ENCODE data around the gene PLXDC2. TPM values are rescaled to one million over a fixed set of nuclear protein-coding genes. Genes with fewer than 3 reads are reported as not detected.

Gene PLXDC2
- total and polyA plus RNA-seq, 2 experiments from 2014 or later = 13.5 to 19.4 TPM

DNA sequence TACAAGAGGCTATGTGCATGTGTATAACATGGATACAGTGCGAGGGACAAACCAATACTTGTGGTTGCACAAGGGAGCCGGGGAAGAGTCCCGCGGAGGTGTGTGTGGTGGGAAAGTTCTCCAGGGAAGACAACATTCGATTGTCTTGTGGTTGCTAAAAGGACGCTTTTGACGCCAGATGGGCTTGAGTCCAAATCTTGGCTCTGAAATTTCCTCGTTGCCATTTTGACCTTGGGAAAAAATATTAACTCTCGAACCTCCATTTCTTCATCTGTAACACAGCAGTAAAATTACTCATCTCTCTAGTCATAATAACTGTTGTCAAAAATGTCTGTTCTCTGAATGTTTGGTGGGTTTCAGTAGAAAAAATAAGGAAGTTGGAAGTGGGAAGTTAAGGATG is 16.5 kb downstream of the PLXDC2 start:
- no peaks in the 10 kb centered on the region for H3F3A ChIP-seq (replicated peaks; ENCODE audit: low read depth)
- peaks cover 91% of the 10 kb centered on the region for H3K79me2 ChIP-seq (replicated peaks; ENCODE audit: insufficient read depth)
- H3K4me2 ChIP-seq = no peak overlapping the region
- H2AFZ ChIP-seq = no peak overlapping the region
- Mint-ChIP-seq H3K36me3 (ENCODE audit: low read depth) (peaks cover 24% of the 10 kb centered on the region), H3K27me3 (ENCODE audit: insufficient read depth, low read depth, poor library complexity) (peaks cover 2% of the 10 kb centered on the region), H3K27ac (peak overlapping the region; percentile 92), H3K4me1 (peaks cover 77% of the 10 kb centered on the region), H3K4me3 (no peak overlapping the region; the same call in 2 of the 3 replicates), H3K9me3 (peaks cover 7% of the 10 kb centered on the region)
- no peaks in the 10 kb centered on the region for H3K27me3 ChIP-seq (ENCODE audit: insufficient read depth)
- H3K4me1 ChIP-seq (ENCODE audit: insufficient read depth) = peaks cover 54% of the 10 kb centered on the region
- no peak for DNase-seq (ENCODE audit: low spot score)
- TF ChIP-seq, protein P1, sequence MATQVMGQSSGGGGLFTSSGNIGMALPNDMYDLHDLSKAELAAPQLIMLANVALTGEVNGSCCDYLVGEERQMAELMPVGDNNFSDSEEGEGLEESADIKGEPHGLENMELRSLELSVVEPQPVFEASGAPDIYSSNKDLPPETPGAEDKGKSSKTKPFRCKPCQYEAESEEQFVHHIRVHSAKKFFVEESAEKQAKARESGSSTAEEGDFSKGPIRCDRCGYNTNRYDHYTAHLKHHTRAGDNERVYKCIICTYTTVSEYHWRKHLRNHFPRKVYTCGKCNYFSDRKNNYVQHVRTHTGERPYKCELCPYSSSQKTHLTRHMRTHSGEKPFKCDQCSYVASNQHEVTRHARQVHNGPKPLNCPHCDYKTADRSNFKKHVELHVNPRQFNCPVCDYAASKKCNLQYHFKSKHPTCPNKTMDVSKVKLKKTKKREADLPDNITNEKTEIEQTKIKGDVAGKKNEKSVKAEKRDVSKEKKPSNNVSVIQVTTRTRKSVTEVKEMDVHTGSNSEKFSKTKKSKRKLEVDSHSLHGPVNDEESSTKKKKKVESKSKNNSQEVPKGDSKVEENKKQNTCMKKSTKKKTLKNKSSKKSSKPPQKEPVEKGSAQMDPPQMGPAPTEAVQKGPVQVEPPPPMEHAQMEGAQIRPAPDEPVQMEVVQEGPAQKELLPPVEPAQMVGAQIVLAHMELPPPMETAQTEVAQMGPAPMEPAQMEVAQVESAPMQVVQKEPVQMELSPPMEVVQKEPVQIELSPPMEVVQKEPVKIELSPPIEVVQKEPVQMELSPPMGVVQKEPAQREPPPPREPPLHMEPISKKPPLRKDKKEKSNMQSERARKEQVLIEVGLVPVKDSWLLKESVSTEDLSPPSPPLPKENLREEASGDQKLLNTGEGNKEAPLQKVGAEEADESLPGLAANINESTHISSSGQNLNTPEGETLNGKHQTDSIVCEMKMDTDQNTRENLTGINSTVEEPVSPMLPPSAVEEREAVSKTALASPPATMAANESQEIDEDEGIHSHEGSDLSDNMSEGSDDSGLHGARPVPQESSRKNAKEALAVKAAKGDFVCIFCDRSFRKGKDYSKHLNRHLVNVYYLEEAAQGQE (IDR thresholded peaks at IDR 0.05; ENCODE audit: unreplicated experiment) = no peak
- TF ChIP-seq POLR2AphosphoS5 (IDR thresholded peaks at IDR 0.05; ENCODE audit: low read depth) = no peak
- TF ChIP-seq CREB1 (CRISPR knock-in tag; IDR thresholded peaks at IDR 0.05; ENCODE audit: low read depth) = no peak
- TF ChIP-seq EZH2 (IDR thresholded peaks at IDR 0.05; ENCODE audit: low read depth, unreplicated experiment) = no peak
- TF ChIP-seq, protein P2, sequence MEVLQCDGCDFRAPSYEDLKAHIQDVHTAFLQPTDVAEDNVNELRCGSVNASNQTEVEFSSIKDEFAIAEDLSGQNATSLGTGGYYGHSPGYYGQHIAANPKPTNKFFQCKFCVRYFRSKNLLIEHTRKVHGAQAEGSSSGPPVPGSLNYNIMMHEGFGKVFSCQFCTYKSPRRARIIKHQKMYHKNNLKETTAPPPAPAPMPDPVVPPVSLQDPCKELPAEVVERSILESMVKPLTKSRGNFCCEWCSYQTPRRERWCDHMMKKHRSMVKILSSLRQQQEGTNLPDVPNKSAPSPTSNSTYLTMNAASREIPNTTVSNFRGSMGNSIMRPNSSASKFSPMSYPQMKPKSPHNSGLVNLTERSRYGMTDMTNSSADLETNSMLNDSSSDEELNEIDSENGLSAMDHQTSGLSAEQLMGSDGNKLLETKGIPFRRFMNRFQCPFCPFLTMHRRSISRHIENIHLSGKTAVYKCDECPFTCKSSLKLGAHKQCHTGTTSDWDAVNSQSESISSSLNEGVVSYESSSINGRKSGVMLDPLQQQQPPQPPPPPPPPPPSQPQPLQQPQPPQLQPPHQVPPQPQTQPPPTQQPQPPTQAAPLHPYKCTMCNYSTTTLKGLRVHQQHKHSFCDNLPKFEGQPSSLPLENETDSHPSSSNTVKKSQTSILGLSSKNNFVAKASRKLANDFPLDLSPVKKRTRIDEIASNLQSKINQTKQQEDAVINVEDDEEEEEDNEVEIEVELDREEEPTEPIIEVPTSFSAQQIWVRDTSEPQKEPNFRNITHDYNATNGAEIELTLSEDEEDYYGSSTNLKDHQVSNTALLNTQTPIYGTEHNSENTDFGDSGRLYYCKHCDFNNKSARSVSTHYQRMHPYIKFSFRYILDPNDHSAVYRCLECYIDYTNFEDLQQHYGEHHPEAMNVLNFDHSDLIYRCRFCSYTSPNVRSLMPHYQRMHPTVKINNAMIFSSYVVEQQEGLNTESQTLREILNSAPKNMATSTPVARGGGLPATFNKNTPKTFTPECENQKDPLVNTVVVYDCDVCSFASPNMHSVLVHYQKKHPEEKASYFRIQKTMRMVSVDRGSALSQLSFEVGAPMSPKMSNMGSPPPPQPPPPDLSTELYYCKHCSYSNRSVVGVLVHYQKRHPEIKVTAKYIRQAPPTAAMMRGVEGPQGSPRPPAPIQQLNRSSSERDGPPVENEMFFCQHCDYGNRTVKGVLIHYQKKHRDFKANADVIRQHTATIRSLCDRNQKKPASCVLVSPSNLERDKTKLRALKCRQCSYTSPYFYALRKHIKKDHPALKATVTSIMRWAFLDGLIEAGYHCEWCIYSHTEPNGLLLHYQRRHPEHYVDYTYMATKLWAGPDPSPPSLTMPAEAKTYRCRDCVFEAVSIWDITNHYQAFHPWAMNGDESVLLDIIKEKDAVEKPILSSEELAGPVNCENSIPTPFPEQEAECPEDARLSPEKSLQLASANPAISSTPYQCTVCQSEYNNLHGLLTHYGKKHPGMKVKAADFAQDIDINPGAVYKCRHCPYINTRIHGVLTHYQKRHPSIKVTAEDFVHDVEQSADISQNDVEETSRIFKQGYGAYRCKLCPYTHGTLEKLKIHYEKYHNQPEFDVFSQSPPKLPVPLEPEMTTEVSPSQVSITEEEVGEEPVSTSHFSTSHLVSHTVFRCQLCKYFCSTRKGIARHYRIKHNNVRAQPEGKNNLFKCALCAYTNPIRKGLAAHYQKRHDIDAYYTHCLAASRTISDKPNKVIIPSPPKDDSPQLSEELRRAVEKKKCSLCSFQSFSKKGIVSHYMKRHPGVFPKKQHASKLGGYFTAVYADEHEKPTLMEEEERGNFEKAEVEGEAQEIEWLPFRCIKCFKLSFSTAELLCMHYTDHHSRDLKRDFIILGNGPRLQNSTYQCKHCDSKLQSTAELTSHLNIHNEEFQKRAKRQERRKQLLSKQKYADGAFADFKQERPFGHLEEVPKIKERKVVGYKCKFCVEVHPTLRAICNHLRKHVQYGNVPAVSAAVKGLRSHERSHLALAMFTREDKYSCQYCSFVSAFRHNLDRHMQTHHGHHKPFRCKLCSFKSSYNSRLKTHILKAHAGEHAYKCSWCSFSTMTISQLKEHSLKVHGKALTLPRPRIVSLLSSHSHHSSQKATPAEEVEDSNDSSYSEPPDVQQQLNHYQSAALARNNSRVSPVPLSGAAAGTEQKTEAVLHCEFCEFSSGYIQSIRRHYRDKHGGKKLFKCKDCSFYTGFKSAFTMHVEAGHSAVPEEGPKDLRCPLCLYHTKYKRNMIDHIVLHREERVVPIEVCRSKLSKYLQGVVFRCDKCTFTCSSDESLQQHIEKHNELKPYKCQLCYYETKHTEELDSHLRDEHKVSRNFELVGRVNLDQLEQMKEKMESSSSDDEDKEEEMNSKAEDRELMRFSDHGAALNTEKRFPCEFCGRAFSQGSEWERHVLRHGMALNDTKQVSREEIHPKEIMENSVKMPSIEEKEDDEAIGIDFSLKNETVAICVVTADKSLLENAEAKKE (CRISPR knock-in tag; IDR thresholded peaks at IDR 0.05) = no peak
- TF ChIP-seq ZNF114 (CRISPR knock-in tag; IDR thresholded peaks at IDR 0.05) = no peak
- TF ChIP-seq, protein P3, sequence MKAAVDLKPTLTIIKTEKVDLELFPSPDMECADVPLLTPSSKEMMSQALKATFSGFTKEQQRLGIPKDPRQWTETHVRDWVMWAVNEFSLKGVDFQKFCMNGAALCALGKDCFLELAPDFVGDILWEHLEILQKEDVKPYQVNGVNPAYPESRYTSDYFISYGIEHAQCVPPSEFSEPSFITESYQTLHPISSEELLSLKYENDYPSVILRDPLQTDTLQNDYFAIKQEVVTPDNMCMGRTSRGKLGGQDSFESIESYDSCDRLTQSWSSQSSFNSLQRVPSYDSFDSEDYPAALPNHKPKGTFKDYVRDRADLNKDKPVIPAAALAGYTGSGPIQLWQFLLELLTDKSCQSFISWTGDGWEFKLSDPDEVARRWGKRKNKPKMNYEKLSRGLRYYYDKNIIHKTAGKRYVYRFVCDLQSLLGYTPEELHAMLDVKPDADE (IDR thresholded peaks at IDR 0.05) = no peak
- TF ChIP-seq STAT1 (IDR thresholded peaks at IDR 0.05; ENCODE audit: unreplicated experiment) = no peak
- TF ChIP-seq, protein P4, sequence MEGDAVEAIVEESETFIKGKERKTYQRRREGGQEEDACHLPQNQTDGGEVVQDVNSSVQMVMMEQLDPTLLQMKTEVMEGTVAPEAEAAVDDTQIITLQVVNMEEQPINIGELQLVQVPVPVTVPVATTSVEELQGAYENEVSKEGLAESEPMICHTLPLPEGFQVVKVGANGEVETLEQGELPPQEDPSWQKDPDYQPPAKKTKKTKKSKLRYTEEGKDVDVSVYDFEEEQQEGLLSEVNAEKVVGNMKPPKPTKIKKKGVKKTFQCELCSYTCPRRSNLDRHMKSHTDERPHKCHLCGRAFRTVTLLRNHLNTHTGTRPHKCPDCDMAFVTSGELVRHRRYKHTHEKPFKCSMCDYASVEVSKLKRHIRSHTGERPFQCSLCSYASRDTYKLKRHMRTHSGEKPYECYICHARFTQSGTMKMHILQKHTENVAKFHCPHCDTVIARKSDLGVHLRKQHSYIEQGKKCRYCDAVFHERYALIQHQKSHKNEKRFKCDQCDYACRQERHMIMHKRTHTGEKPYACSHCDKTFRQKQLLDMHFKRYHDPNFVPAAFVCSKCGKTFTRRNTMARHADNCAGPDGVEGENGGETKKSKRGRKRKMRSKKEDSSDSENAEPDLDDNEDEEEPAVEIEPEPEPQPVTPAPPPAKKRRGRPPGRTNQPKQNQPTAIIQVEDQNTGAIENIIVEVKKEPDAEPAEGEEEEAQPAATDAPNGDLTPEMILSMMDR (conservative IDR thresholded peaks at IDR 0.05; ENCODE audit: low read depth in 2 of 2) = no peak
- TF ChIP-seq JUNB (IDR thresholded peaks at IDR 0.05; ENCODE audit: unreplicated experiment) = no peak
- no peak for TF ChIP-seq EZH2phosphoT487 (IDR thresholded peaks at IDR 0.05; ENCODE audit: unreplicated experiment)
- TF ChIP-seq ZNF331 (CRISPR knock-in tag; IDR thresholded peaks at IDR 0.05; ENCODE audit: low read depth) = no peak
- no peak for TF ChIP-seq NANOG (IDR thresholded peaks at IDR 0.05; ENCODE audit: borderline replicate concordance)
- no peaks in the 10 kb centered on the region for H4K20me1 ChIP-seq (replicated peaks; ENCODE audit: insufficient read depth)
- ATAC-seq = no peak
- no peaks in the 10 kb centered on the region for H3K36me3 ChIP-seq (ENCODE audit: insufficient read depth)
- peak overlapping the region; percentile 67; the same call in 1 of the 2 replicates for H3K27ac ChIP-seq (ENCODE audit: low read depth)
- 0 out of 2 replicates have a peak, but pooled peaks cover 4% of the 10 kb centered on the region for H3K9me2 ChIP-seq (ENCODE audit: insufficient read depth)
- no peak overlapping the region for H3K4me3 ChIP-seq
